PC-9 (cell line): ENCODE data around the gene CACNA1A.

Experiments
- EZH2 ChIP-seq: fragments of 200-600 bp; sonication (generic); IDR thresholded peaks from 2 replicates; pipeline ENCODE4 v1.8.0; 2017; ENCODE audit warnings: antibody characterized with exemption, low read depth
- TF ChIP-seq, protein P1 (sequence below): fragments of 200-600 bp; sonication (generic); conservative IDR thresholded peaks from 2 replicates; pipeline ENCODE4 v1.6.1; 2017; ENCODE audit warnings: mixed run types, antibody characterized with exemption, mild to moderate bottlenecking, moderate library complexity

- no peak for TF ChIP-seq EZH2
- TF ChIP-seq, protein P1, sequence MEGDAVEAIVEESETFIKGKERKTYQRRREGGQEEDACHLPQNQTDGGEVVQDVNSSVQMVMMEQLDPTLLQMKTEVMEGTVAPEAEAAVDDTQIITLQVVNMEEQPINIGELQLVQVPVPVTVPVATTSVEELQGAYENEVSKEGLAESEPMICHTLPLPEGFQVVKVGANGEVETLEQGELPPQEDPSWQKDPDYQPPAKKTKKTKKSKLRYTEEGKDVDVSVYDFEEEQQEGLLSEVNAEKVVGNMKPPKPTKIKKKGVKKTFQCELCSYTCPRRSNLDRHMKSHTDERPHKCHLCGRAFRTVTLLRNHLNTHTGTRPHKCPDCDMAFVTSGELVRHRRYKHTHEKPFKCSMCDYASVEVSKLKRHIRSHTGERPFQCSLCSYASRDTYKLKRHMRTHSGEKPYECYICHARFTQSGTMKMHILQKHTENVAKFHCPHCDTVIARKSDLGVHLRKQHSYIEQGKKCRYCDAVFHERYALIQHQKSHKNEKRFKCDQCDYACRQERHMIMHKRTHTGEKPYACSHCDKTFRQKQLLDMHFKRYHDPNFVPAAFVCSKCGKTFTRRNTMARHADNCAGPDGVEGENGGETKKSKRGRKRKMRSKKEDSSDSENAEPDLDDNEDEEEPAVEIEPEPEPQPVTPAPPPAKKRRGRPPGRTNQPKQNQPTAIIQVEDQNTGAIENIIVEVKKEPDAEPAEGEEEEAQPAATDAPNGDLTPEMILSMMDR, result no peak
Observed at GRCh38 chr19:13487985-13488384, 18.3 kb downstream of the CACNA1A start.
